Islet precursor cell (in vitro differentiated cells): ENCODE results near the gene MYL5.

Experiments
- DNase-seq: peaks from one replicate; pipeline ENCODE4 v3.0.0-alpha.2; 2018

Gene MYL5, protein sequence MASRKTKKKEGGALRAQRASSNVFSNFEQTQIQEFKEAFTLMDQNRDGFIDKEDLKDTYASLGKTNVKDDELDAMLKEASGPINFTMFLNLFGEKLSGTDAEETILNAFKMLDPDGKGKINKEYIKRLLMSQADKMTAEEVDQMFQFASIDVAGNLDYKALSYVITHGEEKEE

GRCh38 chr4:674172-675035 is at the start of gene MYL5, which contains the start of gene ATP5ME:
MYL5 (plus strand) TSS chr4:674542; CDS start chr4:678027, 3,485 bp downstream.
ATP5ME (minus strand) TSS chr4:674276; CDS start chr4:674247, 29 bp downstream.
- peak; percentile 98 for DNase-seq

DNA sequence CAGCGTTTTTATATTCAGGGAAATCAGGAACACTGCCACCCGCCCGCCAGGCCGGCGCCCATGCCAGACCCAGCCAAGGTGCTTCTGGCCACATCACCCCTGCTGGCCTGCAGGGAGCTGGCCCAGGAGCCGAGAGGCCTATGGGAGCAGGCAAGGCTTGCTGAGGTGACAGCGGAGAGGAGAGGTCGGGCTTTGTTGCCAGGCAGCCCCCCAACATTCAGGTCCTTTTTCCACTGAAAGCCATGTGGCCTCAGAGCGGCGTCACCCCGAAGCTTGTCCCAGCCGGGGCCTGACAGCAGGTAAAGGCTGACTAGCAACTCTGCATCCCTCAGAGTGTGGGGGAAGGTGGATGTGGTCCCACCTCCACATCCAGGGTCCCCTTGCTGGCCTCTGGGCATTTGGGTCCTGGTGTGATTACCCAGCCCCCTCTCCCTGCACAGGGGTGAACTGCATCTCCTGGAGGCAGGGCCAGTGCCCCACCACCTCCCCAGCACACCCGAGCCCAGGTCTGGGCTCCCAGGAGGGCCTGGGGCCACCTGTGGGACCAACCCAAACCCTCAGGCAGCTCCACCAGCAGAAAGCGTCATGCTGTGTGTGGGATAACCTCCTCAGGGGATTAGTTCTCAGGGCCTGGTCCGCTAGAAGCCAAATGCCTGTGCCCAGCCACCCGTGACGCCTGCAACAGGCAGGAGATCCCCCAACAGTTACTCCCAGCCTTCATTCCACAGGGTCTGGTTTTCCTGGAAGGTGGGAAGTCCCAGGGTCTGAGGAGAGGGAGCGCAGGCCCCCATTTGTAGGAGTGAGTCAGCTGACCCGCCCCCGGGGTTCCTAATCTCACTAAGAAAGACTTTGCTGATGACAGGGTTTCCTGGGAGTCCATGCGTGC is 49.4 kb upstream of the MYL5 start, which contains the start of gene PDE6B:
Gene PDE6B, plus strand, starts transcription at position 869 of the 886 bp plus-strand sequence. CDS start 54 bp downstream, outside the sequence.
- DNase-seq, result peak; percentile 84

DNA sequence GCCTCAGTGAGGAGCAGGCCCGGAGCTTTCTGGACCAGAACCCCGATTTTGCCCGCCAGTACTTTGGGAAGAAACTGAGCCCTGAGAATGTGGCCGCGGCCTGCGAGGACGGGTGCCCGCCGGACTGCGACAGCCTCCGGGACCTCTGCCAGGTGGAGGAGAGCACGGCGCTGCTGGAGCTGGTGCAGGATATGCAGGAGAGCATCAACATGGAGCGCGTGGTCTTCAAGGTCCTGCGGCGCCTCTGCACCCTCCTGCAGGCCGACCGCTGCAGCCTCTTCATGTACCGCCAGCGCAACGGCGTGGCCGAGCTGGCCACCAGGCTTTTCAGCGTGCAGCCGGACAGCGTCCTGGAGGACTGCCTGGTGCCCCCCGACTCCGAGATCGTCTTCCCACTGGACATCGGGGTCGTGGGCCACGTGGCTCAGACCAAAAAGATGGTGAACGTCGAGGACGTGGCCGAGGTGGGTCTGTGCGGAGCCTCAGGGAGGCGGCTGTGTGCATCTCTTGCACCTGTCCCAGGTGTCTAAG is 48.6 kb upstream of the MYL5 start:
- no peak for DNase-seq

DNA sequence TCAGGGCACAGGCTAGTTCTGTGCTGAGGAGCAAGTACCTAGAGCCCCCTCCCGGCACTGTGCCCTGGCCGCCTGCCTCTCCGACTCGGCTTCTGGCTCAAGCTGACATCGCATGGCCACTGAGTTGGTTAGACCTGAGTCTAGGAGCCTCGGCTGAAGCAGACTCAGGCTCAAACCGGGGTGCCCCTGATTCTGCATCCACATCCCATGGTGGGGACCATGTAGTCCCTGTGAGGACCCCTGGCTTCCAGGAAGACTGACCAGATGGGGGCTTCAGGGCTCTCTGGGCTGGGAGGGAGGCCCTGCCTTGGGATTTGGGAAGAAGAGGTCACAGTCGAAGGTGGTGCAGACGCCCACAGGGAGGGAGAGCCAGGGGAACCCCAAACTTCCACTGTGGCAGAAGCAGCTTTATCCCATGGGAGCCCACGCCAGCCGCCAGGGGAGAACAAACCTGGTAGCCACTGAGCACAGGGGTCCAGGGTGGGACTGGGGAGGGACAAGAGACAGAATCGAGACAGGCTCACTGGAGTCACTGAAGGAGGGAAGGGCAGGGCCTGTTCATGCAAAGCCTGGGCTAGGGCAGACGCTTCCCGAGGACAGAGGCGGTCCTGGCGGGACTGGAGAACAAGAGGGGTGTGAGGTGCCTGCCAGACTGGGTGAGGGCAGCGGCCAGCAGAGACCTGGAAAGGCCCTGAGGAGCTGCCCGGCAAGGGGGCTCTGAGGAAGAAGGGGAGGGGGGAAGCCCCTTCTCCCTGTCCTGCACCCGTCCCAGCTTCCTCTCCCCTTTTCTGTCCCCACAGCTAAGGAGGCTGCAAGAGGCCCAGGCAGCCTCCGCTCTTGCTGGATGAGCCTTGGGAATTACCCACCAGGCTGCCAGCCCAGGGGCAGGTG is 47.9 kb upstream of the MYL5 start:
- peak; percentile 54 for DNase-seq

DNA sequence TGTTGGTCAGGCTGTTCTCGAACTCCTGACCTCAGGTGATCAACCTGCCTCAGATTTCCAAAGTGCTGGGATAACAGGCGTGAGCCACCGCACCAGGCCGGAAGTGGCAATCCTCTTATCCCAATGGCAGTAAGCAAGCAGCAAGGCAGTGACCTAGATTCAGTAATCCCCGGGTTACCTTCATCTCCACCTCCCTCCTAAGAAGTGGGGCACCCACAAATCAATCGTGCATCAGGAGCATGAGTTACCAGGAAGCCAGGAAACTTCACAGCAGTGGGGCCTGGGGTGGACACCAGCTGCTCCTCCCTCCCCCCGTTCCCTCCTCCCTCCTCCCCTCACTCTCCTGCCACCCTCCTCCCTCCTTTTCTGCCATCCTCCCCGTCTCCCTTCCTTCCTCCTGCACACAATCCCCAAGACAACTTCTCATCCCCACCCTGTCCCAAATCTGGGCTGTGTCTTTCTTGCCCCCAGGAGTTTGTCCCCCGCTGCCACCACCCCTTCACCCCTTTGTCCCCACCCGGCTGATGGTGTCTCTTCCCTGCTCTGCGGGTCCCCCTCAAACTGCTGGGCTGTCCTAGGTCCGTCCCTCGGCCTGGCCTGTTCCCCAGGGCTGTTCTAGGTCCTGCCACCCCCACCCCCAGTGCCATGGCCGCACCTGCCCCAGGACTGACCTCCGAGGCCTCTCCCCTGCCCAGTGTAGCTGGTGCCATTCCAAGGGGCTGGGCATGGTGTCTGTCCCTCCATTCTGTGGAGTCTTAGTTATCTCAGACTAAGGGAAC is 46.8 kb upstream of the MYL5 start:
- DNase-seq, result peak; percentile 31

GRCh38 chr4:628311-628741 is 46.0 kb upstream of the MYL5 start:
- DNase-seq, result peak; percentile 43

GRCh38 chr4:628821-629635 is 45.3 kb upstream of the MYL5 start:
- DNase-seq, result peak; percentile 49

- DNase-seq, result no peak
Measured at GRCh38 chr4:629636-629914, 44.8 kb upstream of the MYL5 start.

- DNase-seq, result peak; percentile 45
Measured at GRCh38 chr4:629915-630641, 44.3 kb upstream of the MYL5 start.

- DNase-seq, result peak; percentile 43
Measured at GRCh38 chr4:630656-631055, 43.7 kb upstream of the MYL5 start.

DNA sequence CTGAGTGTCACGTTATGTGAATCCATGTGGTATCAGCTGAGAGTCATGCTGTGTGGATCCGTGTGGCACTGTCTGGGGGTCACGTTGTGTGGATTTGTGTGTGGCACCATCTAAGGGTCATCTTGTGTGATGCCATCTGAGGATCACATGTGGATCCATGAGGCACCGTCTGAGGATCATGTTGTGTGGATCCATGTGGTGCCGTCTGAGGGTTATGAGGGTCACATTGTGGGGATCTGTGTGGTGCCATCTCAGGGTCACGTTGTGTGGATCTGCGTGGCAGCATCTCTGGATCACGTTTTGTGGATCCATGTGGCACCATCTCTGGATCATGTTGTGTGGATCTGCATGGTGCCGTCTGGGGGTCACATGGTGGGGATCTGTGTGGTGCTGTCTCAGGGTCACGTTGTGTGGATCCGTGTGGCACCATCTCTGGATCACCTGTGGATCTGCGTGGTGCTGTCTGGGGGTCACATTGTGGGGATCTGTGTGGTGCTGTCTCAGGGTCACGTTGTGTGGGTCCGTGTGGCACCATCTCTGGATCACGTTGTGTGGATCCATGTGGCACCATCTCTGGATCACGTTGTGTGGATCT is 42.0 kb upstream of the MYL5 start:
- DNase-seq, result peak; percentile 19

DNA sequence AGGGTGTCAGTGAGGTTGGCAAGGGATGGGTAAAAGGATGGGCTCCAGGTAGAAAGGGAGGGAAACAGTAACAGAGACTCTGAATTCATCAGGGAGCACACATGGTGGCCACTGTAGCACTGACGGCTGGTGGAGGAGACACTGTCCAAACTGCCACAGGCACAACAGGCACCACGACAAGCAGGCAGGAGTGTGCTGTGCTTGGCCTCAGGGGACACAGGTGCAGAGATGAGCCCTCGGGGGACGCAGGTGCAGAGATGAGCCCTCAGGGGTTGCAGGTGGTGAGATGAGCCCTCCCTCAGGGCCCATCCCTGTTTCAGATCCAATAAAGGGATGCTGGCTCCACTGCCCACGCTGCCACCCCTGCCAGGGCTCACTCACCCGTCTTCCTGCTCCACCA is 41.4 kb upstream of the MYL5 start:
- DNase-seq, result peak; percentile 39

GRCh38 chr4:633406-633805 is 40.9 kb upstream of the MYL5 start:
- DNase-seq, result peak; percentile 41

DNA sequence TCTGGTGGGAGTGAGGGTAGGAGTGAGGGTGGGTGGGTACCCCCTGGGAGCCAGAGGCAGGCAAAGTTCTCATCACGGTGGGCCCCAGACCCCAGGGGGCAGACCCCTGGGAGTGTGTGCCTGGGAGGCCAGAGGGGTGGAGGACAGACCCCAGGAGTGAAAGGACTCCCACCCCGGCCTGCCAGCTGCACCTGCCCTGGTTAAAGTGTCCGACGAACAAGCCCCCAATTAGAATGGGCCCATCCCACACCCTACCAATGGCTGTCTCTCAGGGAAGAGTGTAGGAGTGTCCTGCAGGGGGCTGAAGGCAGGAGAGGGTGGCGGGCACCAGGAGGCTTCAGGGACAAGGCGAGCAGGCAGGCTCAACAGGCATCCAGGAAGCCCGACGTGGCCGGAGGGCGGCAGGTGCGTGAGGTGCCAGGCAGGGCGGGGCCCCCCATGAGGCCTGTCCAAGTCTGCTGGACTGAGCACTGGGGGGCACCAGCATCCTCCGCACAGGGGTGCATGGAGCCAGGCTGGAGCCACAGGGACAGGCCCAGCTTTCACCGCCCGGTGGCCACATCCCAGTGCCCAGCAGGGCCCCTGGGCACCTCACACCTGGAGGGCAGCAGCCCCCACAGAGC is 40.3 kb upstream of the MYL5 start:
- no peak for DNase-seq

DNA sequence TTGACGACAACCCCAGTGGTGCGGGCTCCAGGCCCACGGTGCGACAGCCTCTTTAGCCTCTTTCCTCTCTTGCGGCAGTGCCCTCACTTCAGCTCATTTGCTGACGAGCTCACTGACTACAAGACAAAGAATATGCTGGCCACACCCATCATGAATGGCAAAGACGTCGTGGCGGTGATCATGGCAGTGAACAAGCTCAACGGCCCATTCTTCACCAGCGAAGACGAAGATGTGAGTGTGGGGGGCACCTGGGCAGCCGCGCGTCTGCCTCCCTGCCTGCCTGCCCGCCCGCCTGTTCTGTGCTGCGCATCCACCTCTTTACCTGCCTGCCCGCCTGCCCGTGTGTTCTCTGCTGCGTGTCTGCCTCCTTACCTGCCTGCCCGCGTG is 39.8 kb upstream of the MYL5 start:
- DNase-seq, result peak; percentile 43

- DNase-seq, result peak; percentile 44
Measured at GRCh38 chr4:635066-635835, 39.1 kb upstream of the MYL5 start.

DNA sequence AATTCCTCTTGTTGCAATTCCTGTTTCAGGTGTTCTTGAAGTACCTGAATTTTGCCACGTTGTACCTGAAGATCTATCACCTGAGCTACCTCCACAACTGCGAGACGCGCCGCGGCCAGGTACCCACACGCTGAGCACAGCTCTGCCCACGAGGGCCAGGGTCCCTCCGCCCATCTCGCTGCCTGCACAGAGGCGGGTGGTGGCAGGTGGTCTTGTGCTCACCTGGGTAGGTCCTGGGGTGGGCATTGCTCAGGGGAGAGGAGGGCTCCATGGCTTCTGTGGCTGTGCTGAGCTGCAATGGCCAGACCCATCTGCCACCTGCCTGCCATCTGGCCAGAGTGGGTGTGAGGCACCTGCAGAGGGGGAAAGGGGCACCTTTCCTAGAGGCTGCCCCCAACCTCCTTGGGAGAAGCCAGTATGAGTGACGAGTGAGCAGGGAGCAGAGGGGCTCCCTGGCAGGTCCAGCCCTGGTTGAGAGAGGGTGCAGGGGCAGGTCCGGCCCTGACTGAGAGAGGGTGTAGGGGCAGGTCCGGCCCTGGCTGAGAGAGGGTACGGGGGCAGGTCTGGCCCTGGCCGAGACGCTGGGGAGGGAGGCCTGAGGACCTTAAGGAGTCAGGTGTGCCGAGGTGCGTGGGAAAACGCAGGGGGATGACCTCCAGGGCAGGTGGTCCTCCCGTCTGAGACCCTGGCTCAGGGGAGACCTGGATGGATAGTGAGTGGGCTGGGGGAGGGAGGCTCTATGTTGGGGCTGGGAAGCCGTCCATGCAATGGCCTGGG is 38.3 kb upstream of the MYL5 start:
- DNase-seq, result peak; percentile 45
